ENCODE measurements around the gene SERINC2. TPM values are rescaled to one million over a fixed set of nuclear protein-coding genes. Genes with fewer than 3 reads are reported as not detected.
"Not testable (repeated sequence)": the region's sequence is repeated elsewhere in the genome, so short reads cannot be mapped to it uniquely, and the experiment has no call there.

The SERINC2 gene
- total and polyA plus RNA-seq, 2 donors (not counting 1 experiment from before 2014, with no cell fraction given) = 28.4 to 104 TPM

DNA sequence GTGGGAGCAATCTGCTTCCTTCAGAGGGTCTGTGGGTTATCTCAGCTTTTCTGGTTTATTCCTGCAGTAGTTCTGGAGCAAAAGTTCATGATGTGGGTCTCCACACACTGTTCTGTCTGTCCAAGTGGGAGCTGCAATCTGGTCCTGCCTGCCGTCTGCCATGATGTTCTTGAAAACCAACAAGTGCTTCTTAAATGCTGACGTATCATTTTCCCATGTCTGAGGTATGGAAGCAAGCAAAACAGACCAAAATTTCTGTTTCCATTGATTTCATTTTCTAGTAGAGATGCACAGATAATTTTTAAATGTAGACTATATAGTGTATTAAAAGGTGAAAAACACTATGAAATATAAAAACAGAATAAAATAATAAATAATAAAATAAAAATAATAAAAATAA, 65.2 kb downstream of the SERINC2 start:
- H3K36me3 ChIP-seq (ENCODE audit: control insufficient read depth, insufficient read depth, low read length) = no peaks in the 10 kb centered on the region
- TF ChIP-seq, protein P1, sequence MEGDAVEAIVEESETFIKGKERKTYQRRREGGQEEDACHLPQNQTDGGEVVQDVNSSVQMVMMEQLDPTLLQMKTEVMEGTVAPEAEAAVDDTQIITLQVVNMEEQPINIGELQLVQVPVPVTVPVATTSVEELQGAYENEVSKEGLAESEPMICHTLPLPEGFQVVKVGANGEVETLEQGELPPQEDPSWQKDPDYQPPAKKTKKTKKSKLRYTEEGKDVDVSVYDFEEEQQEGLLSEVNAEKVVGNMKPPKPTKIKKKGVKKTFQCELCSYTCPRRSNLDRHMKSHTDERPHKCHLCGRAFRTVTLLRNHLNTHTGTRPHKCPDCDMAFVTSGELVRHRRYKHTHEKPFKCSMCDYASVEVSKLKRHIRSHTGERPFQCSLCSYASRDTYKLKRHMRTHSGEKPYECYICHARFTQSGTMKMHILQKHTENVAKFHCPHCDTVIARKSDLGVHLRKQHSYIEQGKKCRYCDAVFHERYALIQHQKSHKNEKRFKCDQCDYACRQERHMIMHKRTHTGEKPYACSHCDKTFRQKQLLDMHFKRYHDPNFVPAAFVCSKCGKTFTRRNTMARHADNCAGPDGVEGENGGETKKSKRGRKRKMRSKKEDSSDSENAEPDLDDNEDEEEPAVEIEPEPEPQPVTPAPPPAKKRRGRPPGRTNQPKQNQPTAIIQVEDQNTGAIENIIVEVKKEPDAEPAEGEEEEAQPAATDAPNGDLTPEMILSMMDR (conservative IDR thresholded peaks at IDR 0.05 in 1 of 2, IDR thresholded peaks at IDR 0.05 in 1 of 2; ENCODE audit: low read depth in 1 of 2, low read length in 2 of 2) = no peak
- TF ChIP-seq EZH2 (IDR thresholded peaks at IDR 0.05; ENCODE audit: low read length, missing control alignments) = no peak
- H3K9ac ChIP-seq (ENCODE audit: insufficient read depth, low read length) = no peak overlapping the region

DNA sequence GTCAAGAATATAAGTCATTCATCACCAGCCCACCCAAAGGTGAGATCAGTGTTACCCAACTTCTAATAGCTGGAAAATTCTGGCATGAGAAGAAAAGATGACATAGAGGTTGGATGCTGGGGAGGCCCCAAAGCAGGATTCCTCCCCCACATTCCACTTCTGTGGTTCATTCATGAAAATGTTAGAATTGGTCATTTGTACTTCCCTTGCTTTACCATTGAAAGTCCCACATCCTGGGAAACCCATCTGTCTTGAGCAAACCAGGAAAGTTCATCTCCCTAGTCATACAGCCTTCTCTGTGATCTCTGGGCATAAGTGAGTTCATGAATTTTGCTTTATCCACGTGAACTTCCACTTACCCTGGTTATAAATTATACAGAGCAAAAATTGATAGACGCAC, 66.8 kb downstream of the SERINC2 start:
- DNase-seq (ENCODE audit: low read depth in 2 of 2) = peak in 1 of 2 donors; percentile 55
- no peak overlapping the region for H3K4me3 ChIP-seq (replicated peaks in 1 of 4; ENCODE audit: control extremely low read depth in 1 of 4, insufficient read depth in 1 of 4, low read depth in 3 of 4, low read length in 4 of 4)
- peaks cover 2% of the 10 kb centered on the region for H3K27me3 ChIP-seq (ENCODE audit: control insufficient read depth, insufficient read depth, low read length)
- no peak overlapping the region for H2AFZ ChIP-seq (ENCODE audit: low read length)
- H3K9ac ChIP-seq (ENCODE audit: insufficient read depth, low read length) = no peak overlapping the region
- no peaks in the 10 kb centered on the region for H3K79me2 ChIP-seq (ENCODE audit: control insufficient read depth, insufficient read depth, low read length)
- H3K4me2 ChIP-seq (ENCODE audit: extremely low read depth, insufficient read depth, low read length) = no peak overlapping the region
- no peaks in the 10 kb centered on the region for H3K9me3 ChIP-seq (ENCODE audit: control insufficient read depth, insufficient read depth, low read depth, low read length)
- H3K4me1 ChIP-seq (ENCODE audit: control insufficient read depth, extremely low read depth, insufficient read depth, low read length) = peaks cover 5% of the 10 kb centered on the region
- no peaks in the 10 kb centered on the region for H4K20me1 ChIP-seq (ENCODE audit: control insufficient read depth, extremely low read depth, insufficient read depth, low read length)
- no peak for TF ChIP-seq EZH2 (IDR thresholded peaks at IDR 0.05; ENCODE audit: low read length, missing control alignments)
- TF ChIP-seq, protein P1 (conservative IDR thresholded peaks at IDR 0.05 in 1 of 2, IDR thresholded peaks at IDR 0.05 in 1 of 2; ENCODE audit: low read depth in 1 of 2, low read length in 2 of 2) = no peak
- H3K36me3 ChIP-seq (ENCODE audit: control insufficient read depth, insufficient read depth, low read length) = no peaks in the 10 kb centered on the region
- H3K27ac ChIP-seq (ENCODE audit: insufficient read depth, low read length) = no peak overlapping the region

More for the DNA sequence above, 65.2 kb downstream of the SERINC2 start:
- no peak overlapping the region for H3K4me3 ChIP-seq (replicated peaks in 1 of 4; ENCODE audit: control extremely low read depth in 1 of 4, insufficient read depth in 1 of 4, low read depth in 3 of 4, low read length in 4 of 4)
- no peak overlapping the region for H3K27ac ChIP-seq (ENCODE audit: insufficient read depth, low read length)
- peaks cover 2% of the 10 kb centered on the region for H3K4me1 ChIP-seq (ENCODE audit: control insufficient read depth, extremely low read depth, insufficient read depth, low read length)
- no peak for DNase-seq (ENCODE audit: low read depth in 2 of 2)
- no peak overlapping the region for H3K4me2 ChIP-seq (ENCODE audit: extremely low read depth, insufficient read depth, low read length)
- no peak overlapping the region for H2AFZ ChIP-seq (ENCODE audit: low read length)
- no peaks in the 10 kb centered on the region for H3K9me3 ChIP-seq (ENCODE audit: control insufficient read depth, insufficient read depth, low read depth, low read length)
- no peaks in the 10 kb centered on the region for H4K20me1 ChIP-seq (ENCODE audit: control insufficient read depth, extremely low read depth, insufficient read depth, low read length)
- H3K79me2 ChIP-seq (ENCODE audit: control insufficient read depth, insufficient read depth, low read length) = no peaks in the 10 kb centered on the region
- H3K27me3 ChIP-seq (ENCODE audit: control insufficient read depth, insufficient read depth, low read length) = peaks cover 2% of the 10 kb centered on the region

- H3K79me2 ChIP-seq (ENCODE audit: control insufficient read depth, insufficient read depth, low read length) = not testable (repeated sequence)
These were observed 67.4 kb downstream of the SERINC2 start for GRCh38 chr1:31480426-31480825.

More at GRCh38 chr1:31480426-31480825, 67.4 kb downstream of the SERINC2 start:
- H2AFZ ChIP-seq (ENCODE audit: low read length); H3K4me2 ChIP-seq (ENCODE audit: extremely low read depth, insufficient read depth, low read length); H3K36me3 ChIP-seq (ENCODE audit: control insufficient read depth, insufficient read depth, low read length); H3K9ac ChIP-seq (ENCODE audit: insufficient read depth, low read length); H3K27me3 ChIP-seq (ENCODE audit: control insufficient read depth, insufficient read depth, low read length); H4K20me1 ChIP-seq (ENCODE audit: control insufficient read depth, extremely low read depth, insufficient read depth, low read length); H3K4me1 ChIP-seq (ENCODE audit: control insufficient read depth, extremely low read depth, insufficient read depth, low read length); H3K9me3 ChIP-seq (ENCODE audit: control insufficient read depth, insufficient read depth, low read depth, low read length); H3K27ac ChIP-seq (ENCODE audit: insufficient read depth, low read length); DNase-seq (ENCODE audit: low read depth in 2 of 2); H3K4me3 ChIP-seq (replicated peaks in 1 of 4; ENCODE audit: control extremely low read depth in 1 of 4, insufficient read depth in 1 of 4, low read depth in 3 of 4, low read length in 4 of 4): not testable (repeated sequence)
